Lung (tissue), 12 donors: ENCODE measurements around the gene SLTM. TPM values are rescaled to one million over a fixed set of nuclear protein-coding genes. Genes with fewer than 3 reads are reported as not detected.
"Not testable (repeated sequence)": the region's sequence is repeated elsewhere in the genome, so short reads cannot be mapped to it uniquely, and the experiment has no call there.

Experiments
- ATAC-seq: fragments of 200-7000 bp; cut with Tn5 transposase; one replicate; pipeline ENCODE4 v1.9.1; 2020; ENCODE audit warnings: moderate number of reproducible peaks; ENCODE audit not compliant: insufficient read depth, low FRiP score
- DNase-seq, 3 donors: peaks; one replicate each; pipeline ENCODE4 v3.0.0-alpha.2; 2013 to 2017
- H3K27ac ChIP-seq, 2 donors: one replicate each; pipeline ENCODE4 v1.5.1; 2013; ENCODE audit warnings: mild to moderate bottlenecking in 2 of 2, moderate library complexity in 2 of 2, control low read depth in 1 of 2, inconsistent platforms in 1 of 2, low read depth in 1 of 2, low read length in 1 of 2
- H3K27me3 ChIP-seq, 3 donors: one replicate each; pipeline ENCODE4 v1.5.1; 2013; ENCODE audit warnings: low read length in 2 of 3; ENCODE audit not compliant: control insufficient read depth in 3 of 3, insufficient read depth in 3 of 3
- H3K36me3 ChIP-seq, 4 donors: one replicate each; pipeline ENCODE4 v1.5.1; 2013; ENCODE audit warnings: low read length in 4 of 4, mild to moderate bottlenecking in 1 of 4, moderate library complexity in 1 of 4; ENCODE audit not compliant: control insufficient read depth in 4 of 4, insufficient read depth in 4 of 4
- H3K4me1 ChIP-seq, 5 donors: one replicate each; pipeline ENCODE4 v1.5.1; 2013; ENCODE audit warnings: low read length in 5 of 5, mild to moderate bottlenecking in 2 of 5, moderate library complexity in 1 of 5; ENCODE audit not compliant: control insufficient read depth in 5 of 5, insufficient read depth in 5 of 5
- H3K4me3 ChIP-seq: one replicate; pipeline ENCODE4 v1.5.1; 2013; ENCODE audit warnings: mild to moderate bottlenecking, control low read depth, moderate library complexity
- H3K9ac ChIP-seq, 2 donors: one replicate each; pipeline ENCODE4 v1.5.1; 2013; ENCODE audit warnings: low read length in 2 of 2, control low read depth in 1 of 2; ENCODE audit not compliant: insufficient read depth in 1 of 2
- H3K9me3 ChIP-seq, 4 donors: one replicate each; pipeline ENCODE4 v1.5.1; 2013; ENCODE audit warnings: low read length in 3 of 4, mild to moderate bottlenecking in 1 of 4, moderate library complexity in 1 of 4; ENCODE audit not compliant: control insufficient read depth in 4 of 4, insufficient read depth in 3 of 4
- WGBS, 2 donors: extraction: QIAGEN DNeasy Blood & Tissue Kit; methylation state at CpG; one replicate each; pipeline ENCODE4 v1.1.7; 2013; 5-methylcytosine and 5-hydroxymethylcytosine counted together
- polyA plus RNA-seq, 2 donors: library from polyadenylated mRNA; stranded (reverse); fragments of 200-250 nt; gene quantifications; one replicate each; pipeline ENCODE4 v1.2.1, GENCODE V29; 2013
- total RNA-seq, 2 donors: library from RNA; depleted of rRNA in 1 of 2; stranded (reverse); fragments of >200 nt in 1 of 2; gene quantifications; one replicate each; pipeline ENCODE4 v1.2.1, GENCODE V29; 2014 to 2021
- TF ChIP-seq, protein P1 (sequence below): IDR thresholded peaks from 2 replicates; pipeline ENCODE4 v1.5.1; 2012; ENCODE audit warnings: mild to moderate bottlenecking; ENCODE audit errors: control extremely low read depth, extremely low read depth
- donor health status: control.
- donor health status: control.
- donor health status: Bipolar disorder and iron deficiency.
- donor health status: healthy.
- donor health status: DM: yes; HTN: yes; CAD: no.

SLTM gene
- total and polyA plus RNA-seq, 4 donors = 46.0 to 164 (median 67.4) TPM

DNA sequence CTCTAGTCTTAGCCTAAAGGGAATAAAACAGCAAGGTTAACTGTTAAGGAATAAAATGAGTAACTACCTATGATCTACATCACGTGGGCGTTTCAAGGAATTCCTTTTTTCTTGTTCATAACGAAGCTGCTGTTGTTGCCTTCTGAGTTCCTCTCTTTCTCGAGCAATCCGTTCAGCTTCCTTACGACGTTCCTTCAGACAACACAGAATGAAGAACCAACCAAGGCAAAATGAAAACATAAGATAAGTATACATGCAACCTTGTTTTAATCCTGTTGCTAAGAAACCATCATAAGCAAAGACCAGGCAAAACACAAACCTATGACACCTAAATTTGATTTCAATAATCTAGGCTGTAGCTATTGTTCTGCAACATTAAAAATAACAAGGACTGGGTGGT is 44.1 kb downstream of the SLTM start:
- Histone ChIP-seq H3K27ac (no peak overlapping the region), H3K4me3 (no peak overlapping the region), H3K36me3 (peaks cover 24 to 62% (median 47%) of the 10 kb centered on the region in 4 donors), H3K9me3 (no peaks in the 10 kb centered on the region), H3K27me3 (no peaks in the 10 kb centered on the region), H3K9ac (no peak overlapping the region), H3K4me1 (peaks cover 0 to 2% (median 0%) of the 10 kb centered on the region in 5 donors)
- TF ChIP-seq, protein P1, sequence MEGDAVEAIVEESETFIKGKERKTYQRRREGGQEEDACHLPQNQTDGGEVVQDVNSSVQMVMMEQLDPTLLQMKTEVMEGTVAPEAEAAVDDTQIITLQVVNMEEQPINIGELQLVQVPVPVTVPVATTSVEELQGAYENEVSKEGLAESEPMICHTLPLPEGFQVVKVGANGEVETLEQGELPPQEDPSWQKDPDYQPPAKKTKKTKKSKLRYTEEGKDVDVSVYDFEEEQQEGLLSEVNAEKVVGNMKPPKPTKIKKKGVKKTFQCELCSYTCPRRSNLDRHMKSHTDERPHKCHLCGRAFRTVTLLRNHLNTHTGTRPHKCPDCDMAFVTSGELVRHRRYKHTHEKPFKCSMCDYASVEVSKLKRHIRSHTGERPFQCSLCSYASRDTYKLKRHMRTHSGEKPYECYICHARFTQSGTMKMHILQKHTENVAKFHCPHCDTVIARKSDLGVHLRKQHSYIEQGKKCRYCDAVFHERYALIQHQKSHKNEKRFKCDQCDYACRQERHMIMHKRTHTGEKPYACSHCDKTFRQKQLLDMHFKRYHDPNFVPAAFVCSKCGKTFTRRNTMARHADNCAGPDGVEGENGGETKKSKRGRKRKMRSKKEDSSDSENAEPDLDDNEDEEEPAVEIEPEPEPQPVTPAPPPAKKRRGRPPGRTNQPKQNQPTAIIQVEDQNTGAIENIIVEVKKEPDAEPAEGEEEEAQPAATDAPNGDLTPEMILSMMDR = no peak
- ATAC-seq (no peak), DNase-seq (no peak)
- 84% methylated on average over 7 of the region's 7 CpGs for WGBS, 2 donors

DNA sequence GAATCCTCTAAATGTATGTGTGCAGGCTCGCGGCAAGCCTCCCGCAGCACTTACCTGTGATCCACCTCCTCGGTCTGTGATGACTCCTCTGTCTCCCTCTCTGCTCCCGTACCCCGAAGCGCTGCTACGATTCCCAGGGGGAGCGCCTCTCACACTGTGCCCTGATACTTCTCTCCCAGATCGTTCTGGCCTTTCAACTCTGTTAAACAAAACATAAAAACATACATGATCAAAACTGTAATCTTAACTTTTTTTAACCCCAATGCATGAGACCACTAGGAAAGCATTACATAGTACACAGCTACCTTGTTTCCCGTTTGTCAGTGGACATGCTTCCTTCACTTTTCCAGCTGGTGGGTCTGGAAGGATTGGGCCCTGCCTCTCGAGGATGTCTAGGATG is 46.6 kb downstream of the SLTM start:
- whole genome bisulfite sequencing, 2 donors = 94 to 98% methylated on average over 12 of the region's 12 CpGs
- H3K4me3 ChIP-seq = no peak overlapping the region
- no peaks in the 10 kb centered on the region for H3K27me3 ChIP-seq
- H3K9me3 ChIP-seq = no peaks in the 10 kb centered on the region
- ATAC-seq (no peak), DNase-seq (no peak)
- no peak overlapping the region for H3K9ac ChIP-seq
- TF ChIP-seq, protein P1 = no peak
- no peak overlapping the region for H3K27ac ChIP-seq
- H3K36me3 ChIP-seq = peaks cover 31 to 66% (median 52%) of the 10 kb centered on the region in 4 donors
- peaks cover 0 to 1% (median 0%) of the 10 kb centered on the region in 5 donors for H3K4me1 ChIP-seq

DNA sequence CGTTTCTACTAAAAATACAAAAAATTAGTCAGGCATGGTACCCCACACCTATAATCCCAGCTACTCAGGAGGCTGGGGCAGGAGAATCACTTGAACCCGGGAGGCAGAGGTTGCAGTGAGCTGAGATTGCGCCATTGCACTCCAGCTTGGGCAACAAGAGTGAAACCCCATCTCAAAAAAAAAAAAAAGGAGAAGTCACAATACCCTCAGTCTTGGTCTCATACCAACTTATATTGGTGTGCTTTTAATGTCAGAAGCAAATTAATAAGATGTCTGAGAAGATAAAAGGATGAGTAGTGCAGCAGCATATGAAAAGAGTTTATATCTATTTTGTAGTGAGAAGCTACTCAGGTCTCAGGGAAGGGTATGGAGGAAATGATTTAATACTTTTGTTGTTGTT is 49.6 kb downstream of the SLTM start:
- WGBS, 2 donors = 76 to 81% methylated on average over 3 of the region's 3 CpGs
- H3K36me3 ChIP-seq = peaks cover 35 to 61% (median 56%) of the 10 kb centered on the region in 4 donors
- ATAC-seq = not testable (repeated sequence)

DNA sequence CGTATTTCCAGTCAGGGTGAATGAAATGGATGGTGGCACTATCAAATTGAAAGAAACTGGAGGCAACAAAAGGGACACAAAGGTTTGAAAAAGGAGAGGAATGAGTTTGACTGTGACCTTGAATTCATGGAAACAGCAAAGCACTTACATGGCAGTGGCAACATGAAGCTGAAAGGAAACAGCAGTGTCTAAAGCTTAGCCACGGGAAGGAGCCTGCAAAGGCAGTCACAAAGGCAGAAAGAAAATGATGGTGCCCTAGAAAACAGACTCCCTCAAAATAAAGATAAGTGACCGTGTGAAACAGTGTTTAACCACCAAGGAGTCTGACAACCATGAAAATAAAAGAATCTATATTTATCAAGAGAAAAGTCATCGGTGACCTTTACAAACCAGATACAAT is 51.2 kb downstream of the SLTM start:
- TF ChIP-seq, protein P1 = no peak
- DNase-seq (no peak), ATAC-seq (no peak)
- no peaks in the 10 kb centered on the region for H3K27me3 ChIP-seq
- peaks cover 37 to 61% (median 54%) of the 10 kb centered on the region in 4 donors for H3K36me3 ChIP-seq
- peaks cover 0 to 2% (median 0%) of the 10 kb centered on the region in 4 donors for H3K9me3 ChIP-seq
- 90% methylated on average over 4 of the region's 4 CpGs for WGBS, 2 donors
- H3K4me1 ChIP-seq = no peaks in the 10 kb centered on the region
- H3K4me3 ChIP-seq = no peak overlapping the region
- H3K27ac ChIP-seq = no peak overlapping the region
- no peak overlapping the region for H3K9ac ChIP-seq

More for the DNA sequence above, 49.6 kb downstream of the SLTM start:
- H3K9ac ChIP-seq, H3K27ac ChIP-seq, H3K9me3 ChIP-seq, H3K4me3 ChIP-seq, DNase-seq, H3K4me1 ChIP-seq, H3K27me3 ChIP-seq: not testable (repeated sequence)
